Dermis blood vessel endothelial cell (primary cell): ENCODE measurements around the gene COL4A2. TPM values are rescaled to one million over a fixed set of nuclear protein-coding genes. Genes with fewer than 3 reads are reported as not detected.

Experiments used
- DNase-seq: peaks from one replicate; pipeline ENCODE4 v3.0.0; 2010
- total RNA-seq: library from RNA; depleted of rRNA; stranded (reverse); fragments of >200 nt; gene quantifications from 2 replicates; pipeline ENCODE4 v1.2.3, GENCODE V29; 2014

COL4A2 gene
- total RNA-seq, 1 donor from 2014 or later: 1,320 TPM

DNA sequence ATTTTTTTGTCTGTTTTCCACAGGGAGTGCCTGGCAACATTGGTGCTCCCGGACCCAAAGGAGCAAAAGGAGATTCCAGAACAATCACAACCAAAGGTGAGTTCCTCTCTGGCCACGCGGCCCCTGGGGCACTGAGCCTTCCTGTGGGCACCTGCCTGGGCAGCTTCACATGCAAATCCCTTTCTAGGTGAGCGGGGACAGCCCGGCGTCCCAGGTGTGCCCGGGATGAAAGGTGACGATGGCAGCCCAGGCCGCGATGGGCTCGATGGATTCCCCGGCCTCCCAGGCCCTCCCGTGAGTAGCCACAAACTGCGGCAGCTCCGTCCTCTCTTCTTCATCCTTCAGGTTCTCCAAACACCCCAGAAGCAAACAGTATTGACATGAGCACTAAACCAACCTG, 155.0 kb downstream of the COL4A2 start:
- no peak for DNase-seq

DNA sequence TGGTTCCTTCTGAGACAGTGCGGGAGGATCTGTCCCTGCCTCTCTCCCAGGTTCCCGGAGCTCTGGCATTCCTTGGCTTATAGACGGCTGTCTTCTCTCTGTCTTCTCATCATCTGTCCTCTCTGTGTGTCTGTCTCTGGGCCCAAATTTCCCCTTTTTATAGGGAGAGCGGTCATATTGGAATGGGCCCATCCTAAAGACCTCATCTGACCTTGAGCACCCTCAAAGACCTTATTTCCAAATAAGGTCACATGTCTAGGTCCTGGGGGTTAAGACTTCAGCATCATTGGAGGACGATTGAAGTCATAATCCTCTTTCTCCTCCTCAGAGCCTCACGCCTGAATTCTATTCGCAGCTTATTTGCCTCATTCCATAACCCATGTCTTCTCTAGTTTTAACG, 156.1 kb downstream of the COL4A2 start:
- DNase-seq: no peak

DNA sequence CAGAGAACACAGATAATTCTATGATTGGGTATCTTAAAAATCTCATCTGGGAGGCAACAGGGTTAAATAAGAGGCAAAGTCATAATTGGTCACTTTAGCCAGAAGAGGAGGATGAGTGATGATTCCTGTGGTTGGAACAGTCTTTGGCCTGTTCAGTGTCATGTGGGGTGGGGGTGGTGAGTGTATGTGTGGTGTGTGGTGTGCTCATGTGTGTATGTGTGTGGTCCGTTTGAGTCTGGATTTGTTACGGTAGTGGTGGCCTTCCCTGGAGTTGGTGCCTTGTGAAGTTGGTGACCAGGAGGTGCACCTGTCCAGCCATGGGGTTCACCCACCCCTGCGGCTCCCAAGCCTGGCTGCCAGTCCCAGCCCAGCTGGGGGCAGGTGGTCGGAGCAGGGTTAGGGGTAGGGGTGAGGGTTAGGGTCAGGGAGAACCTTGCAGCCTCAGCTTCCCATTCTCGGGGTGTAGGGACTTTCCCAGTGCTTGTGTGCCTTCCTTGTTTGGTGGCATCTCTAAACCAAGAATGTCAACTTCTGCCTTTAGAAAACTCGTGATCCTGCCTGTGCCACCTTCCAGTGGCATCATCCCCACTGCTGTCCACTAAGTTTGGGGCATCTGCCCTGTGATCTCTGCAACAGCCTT, 156.9 kb downstream of the COL4A2 start:
- DNase-seq: no peak

DNA sequence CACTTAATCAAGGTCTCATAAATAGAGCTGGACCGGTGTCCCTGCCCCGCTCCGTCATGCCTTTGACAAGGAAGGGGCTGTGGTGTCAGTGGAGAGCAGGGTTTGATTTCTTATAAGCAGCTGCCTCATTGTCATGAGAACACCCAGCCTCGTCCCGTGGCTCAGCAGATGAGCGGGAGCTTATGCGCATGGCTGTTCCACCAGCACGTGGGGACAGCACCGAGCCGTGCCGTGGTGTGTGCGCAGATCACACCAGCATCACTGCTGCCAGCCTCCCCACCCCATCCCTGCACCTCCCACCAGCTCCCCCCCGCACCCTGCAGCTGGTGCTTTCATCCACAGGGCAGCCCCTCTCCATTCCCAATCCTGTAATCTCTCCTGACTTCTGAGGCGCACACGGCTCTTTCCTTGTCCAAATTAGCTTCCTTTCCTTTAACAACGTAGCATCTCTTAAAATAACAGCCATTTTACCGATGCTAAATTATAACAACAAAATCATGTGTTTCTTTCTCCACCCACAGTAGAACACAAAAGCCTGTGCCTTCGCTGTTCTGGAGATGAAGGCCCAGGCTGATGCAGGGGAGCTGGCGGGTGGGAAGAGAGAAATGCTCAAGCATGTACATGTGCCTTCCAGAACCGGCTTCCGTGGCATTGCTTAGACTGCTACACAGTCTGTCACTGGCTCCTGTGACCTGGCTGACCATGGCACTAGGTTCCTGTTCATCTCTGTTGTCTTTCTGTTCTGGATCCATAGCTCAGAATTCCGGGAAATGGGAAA, 157.7 kb downstream of the COL4A2 start:
- DNase-seq: no peak

DNA sequence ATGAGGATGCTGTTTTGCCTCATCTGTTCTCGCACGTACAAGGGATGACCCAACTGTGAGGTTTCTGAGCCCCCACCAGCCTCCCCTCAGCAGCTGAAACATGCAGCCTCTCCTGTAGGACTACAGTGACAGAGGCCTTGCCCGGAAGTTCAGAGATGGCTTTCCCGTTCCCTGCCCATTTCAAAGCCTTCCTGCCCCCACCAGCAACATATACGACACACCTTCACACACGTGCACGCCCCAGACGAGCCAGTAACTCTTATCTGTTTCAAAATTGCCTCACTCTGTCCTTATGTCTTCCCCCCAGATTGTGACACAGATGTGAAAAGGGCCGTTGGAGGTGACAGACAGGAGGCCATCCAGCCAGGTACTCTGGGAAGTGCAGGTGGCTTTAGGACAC, 158.6 kb downstream of the COL4A2 start:
- DNase-seq: no peak

DNA sequence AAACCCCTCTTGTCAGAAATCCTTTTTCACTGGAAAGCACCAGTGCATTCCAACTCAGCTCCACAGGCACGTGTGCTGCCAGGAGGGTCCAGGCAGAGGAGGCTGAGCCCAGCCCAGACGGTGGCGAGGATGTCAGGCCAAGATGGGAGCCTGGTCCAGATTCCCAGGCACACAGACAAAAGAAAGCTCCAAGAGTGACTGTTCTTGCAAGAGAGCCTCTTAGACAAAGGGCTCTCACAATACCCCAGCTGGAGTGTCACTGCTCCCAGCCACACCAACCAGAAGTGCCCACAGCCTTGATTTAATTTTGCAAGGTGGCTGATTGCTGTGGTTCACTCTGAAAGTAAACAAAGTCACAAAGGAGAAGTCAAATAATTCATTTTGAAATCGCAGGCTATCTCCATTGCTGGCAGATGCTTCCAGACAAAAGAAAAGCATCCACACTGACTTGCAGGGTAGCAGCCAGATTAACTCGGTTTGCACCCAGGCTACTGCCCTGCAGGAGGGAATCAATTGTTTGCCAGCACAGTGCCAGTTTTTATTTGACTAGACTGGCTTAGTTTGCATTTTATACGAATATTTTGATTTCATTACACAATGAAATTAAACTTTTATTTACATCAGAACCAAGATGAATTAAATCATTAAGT, 159.3 kb downstream of the COL4A2 start:
- DNase-seq: no peak

DNA sequence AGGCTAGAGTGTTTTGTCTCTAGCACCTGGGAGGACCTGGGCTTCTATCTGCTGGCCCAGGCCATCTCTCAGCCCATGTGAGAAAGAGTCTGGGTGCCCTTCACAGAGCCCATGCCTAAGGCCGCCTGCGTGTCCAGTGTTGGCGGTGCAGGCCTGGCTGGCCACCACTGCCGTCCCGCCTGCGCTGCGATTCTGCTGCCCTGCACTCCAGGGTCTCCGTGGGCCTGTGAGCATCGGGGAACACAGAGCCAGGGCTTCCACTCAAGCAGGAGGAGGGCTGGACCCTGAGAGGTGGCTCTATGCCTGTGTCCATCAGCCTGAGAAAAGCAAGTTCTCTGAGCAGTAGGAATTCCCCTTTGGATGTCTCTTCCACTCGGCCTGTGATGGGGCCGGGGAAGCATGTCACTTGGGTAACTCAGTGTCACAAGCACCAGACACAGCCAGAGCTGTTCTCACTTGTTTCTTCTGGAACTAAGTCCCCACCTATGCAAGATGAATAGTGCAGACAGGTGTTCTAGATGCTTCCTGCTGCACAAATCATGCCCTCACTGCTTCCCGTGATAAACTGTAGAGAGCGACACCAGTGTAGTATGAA, 160.5 kb downstream of the COL4A2 start:
- no peak for DNase-seq

DNA sequence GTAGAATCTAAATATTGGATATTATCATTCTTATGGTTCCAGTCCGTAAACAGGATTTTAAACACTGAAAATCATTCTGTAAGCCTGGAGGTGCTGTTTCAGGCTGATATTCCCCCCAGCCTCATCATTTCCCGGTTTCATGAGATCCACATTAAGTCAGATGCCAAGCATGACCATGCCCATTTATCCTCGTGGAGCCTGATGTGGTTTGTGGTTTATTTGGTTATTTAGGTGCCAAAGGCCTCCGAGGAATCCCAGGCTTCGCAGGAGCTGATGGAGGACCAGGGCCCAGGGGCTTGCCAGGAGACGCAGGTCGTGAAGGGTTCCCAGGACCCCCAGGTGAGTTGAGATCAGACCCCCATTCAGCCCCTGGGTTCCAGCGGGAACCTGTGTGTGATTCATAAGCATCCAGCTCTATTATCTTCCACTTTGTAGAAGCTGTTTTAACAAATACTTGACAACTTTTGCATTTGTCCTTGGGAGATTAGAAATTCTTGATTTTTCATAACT, 162.0 kb downstream of the COL4A2 start:
- DNase-seq: no peak

DNA sequence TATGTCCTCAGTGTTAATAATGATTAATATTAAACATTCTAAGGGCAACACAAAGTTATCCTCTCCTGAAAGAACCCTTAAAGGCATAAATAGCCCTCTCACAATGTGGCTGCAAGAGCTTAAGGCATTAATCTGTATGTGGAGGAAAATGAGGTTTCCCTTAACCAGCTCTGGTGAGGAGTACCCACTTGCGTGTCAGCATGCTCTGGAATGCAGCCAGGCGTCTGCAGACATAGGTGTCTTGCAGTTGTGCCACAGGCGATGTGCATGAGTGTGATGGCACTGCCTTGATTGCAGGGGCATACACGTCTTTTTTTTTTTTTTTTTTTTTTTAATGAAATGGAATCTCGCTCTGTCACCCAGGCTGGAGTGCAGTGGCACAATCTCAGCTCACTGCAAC, 162.5 kb downstream of the COL4A2 start:
- no peak for DNase-seq

DNA sequence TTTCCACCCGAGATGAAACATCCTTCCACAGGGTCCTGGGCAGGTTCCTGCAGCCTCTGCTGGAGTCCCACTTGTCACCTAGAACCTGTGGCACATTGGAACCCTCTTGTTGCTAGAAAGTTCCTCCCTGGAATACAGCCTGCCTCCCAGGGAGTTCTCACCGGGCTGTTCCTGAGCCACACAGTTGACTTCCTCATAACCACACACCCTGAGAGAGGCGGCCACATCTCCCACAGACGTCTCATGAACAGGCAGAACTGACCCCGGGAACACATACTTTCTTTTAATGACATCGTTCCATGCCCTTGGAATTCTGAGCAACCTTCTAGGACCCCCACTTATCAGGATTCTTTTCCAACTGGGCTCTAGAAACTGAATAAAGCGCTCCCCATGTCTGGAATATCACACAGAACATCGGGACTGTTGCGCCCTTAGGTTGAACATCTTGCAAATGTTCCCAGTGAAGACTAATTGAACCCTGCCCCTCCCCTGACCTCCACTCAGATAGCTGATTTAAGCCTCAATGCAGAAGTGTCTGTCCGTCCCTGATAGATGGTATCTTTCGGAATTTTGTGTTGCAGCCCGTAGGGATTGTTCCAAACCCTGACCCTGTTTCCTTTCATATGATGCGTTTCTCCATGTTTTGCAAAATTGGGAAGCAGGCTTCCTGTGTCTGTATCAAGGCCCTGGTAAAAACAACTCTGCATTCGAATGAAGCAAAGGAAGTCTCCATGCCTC, 163.4 kb downstream of the COL4A2 start:
- peak; percentile 51 for DNase-seq

DNA sequence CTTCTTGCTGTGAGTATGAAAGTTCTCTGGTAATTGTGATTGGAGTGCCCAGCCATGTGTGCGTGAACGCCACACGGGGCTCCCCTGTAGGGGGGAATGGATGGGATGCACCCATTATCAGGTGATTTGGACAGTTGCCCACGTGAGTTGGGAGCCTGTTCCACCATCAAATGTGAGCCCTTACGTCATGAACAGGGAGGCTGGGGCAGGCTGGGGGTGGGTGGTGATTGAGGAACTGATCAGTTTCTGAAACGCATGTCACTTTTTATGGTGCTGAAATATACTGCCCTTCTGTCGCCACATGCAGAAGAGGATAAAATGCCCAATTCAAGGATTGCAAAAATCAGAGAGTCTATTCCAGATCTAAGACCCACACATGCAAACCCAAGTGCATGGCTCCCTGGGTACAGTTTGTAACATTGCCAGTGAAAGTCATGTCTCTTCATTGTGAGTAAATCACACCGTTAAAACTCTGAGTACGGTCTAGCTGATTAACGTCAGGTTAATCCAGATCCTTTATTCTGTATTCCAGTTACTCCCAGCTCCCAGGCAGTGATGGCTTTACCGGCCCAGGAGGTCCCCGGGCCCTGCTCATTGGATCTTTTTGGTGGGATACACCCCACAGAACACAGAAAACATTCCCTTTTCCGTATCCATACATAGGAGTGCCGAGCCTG, 164.2 kb downstream of the COL4A2 start:
- no peak for DNase-seq

DNA sequence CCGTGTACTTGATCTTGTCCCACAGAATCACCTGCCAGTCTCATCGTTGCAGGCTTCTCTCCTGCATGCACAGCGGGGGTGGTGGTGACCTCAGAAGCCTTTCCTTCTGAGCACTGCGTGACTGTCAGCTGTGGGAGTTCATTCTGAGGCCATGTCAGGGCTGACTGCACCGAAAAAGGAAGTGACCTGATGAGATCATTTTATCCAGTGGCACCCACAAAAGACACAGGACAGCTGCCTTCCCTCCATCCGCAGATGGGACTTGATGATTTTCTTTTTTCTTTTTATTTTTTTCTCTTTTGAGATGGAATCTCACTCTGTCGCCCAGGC, 164.7 kb downstream of the COL4A2 start:
- DNase-seq: peak; percentile 63

DNA sequence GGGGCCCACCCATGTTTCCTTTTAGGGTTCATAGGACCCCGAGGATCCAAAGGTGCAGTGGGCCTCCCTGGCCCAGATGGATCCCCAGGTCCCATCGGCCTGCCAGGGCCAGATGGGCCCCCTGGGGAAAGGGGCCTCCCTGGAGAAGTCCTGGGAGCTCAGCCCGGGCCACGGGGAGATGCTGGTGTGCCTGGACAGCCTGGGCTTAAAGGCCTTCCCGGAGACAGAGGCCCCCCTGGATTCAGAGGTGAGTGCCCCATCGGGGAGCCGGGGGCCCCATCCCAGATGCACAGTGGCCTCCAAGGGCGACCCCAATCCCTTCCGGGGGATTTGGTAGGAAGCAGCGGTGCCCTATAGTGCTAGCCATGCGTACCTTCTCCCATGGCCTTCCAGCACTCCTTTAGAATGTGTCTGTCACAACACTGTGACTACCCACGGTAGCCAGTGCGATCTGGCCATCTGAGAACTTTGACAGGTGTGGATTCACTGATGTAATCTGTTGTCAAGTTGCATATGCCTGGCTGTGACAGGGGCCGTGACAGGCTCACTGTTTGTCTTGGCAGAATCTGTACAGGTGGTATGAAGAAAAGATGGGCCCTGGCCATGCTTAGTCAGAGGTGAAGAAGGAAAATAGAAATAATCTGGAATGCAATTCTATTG, 165.9 kb downstream of the COL4A2 start:
- no peak for DNase-seq

DNA sequence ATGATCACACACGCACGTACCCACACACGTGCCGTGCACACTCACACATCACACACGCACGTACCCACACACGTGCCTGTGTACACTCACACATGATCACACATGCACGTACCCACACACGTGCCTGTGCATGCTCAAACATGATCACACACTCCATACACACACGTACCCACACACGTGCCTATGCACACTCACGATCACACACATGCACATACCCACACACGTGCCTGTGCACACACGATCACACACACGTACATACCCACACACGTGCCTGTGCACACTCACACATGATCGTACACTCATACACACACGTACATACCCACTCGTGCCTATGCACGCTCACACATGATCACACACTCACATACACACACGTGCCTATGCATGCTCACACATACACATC, 167.6 kb downstream of the COL4A2 start:
- no peak for DNase-seq

DNA sequence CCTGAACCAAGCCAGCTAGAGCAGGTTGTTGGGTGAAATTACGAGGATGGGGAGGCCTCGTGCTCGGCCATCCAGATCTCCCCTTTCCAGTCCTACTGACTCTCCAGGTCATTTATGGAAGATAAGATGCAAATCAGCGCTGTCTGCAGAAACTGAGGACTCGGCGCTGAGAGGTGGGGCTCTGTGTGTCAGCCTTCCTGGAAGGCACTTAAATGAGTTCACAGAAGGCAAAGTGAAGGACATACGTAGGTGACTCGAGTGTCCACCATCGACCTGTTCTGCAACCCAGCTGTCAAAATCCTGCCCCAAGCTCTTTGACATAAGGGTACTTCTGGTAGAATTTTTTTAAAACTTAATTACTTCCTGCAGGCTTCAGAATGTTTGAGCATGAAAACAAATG, 168.0 kb downstream of the COL4A2 start:
- no peak for DNase-seq

DNA sequence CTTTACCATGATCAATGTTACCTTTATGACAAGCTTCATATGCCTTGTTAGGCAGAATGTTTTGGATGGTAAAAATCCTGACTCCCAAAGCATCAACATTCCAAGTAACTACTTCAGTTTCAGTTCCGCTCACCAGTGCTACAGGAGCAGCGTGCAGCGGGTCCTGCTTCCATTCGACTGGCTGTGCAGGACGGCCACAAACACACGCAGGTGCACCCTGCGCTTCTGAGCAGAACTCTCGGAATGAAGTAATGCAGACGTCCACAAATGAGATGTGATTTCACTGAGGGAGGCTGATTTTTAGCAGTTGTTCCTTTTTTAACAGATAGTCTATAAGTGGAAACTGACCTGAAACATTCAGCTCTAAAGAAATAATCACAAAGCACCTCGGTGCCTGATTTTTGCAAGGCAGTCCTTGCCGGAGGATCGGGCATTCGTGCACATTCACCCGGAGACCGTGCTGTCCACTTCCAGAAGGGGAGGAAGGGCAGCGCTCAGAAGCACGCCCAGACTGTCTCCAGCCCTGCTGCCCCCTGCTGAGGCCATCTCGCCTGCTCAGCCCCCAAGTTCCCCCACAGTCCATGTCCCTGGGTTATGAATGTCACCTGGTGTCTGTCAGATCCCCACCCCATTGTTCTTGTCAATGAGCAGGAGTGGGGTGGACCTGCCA, 168.6 kb downstream of the COL4A2 start:
- DNase-seq: no peak

DNA sequence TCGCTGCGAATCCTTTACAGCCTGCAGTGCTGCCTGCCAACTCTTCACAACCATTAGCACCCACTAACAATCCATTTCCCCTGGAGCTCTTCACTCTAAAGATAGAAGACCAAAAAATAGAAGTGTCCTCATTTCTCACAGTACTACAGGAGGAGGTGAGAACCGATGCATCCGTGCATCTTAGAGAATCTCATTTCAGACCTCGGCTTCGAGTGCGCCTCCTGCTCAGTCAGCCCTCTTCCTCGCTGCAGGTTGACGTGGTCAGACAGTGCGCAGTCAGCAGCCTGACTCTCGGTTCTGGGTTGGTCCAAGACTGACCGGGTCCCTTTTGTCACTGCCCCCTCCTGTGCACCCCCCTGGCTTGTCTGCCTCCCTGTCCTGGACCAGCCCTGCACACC, 169.1 kb downstream of the COL4A2 start:
- DNase-seq: no peak

DNA sequence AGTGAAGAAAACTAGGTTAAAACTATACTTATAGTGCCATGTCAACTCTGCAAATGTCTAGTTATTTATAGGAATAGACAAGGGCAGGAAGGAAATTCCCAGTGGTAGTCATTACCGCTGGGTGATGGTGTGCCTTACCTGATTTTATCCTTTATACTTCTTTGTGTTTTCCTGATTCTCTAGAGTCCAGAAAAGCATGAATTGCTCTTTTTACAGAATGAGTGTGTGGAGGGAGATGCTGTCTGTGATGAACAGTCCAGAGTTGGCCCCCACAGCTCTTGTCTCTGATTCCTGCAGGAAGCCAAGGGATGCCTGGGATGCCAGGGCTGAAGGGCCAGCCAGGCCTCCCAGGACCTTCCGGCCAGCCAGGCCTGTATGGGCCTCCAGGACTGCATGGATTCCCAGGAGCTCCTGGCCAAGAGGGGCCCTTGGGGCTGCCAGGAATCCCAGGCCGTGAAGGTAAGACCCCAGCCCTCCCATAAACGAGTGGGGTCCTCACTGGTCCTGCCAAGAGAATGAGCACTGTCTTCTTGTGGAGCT, 170.7 kb downstream of the COL4A2 start:
- DNase-seq: peak; percentile 47

DNA sequence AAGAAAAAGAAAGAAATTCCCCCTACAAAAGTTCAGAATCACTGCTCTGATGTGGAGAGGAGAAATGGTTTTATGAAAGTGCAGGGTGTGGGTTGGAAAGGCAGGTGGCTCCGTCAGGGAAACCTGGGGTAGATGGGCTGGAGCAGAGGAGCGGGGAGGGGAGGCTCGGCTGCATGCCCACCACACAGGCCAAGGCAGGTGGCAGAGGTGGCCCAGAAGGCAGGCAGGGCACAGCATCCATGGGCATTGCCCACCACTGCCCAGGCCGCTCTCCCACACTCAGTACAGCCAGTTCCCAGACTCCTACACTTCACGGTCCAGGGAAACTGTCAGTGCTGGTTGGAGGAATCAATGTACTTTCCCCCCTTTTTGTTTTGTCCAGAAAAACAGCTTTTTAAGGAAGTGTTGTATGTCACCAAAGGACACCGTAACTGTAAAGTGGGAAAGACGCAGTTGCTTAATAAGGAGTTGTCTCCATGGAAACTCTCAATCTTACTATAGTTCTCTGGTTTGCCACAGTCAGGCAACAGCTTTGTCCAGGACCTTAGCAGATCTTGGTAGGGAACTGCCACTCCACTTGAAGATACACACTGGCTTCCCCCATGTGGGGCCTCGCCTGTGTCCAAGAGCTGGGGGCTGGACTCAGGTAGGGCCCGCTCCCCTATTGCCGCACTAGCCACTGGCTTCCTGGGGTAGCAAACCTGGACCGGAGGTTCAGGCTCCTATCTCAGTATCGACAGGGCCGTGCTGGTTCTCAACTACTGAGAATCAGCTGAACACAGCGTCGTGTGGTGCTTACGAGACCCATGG, 171.5 kb downstream of the COL4A2 start:
- no peak for DNase-seq

DNA sequence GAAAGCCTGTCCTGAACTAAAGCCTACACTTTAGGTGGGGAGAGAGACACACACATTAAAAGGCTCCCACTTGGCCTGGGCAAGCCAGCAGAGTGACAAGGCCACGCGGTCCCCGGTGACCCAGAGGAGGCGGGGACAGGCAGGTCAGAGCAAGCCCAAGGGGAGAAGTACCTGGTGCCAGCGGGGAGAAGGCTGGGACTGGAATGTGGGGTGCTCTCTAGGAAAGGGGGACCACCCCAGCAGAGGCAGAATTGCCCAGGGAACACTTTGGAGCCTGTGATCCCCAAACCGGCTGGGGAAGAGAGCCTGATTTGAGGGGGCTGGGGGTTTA, 172.1 kb downstream of the COL4A2 start:
- DNase-seq: no peak
